GM23338 (cell line): Measurements from ENCODE around the gene XRN2. TPM values are rescaled to one million over a fixed set of nuclear protein-coding genes. Genes with fewer than 3 reads are reported as not detected.

Experiments
- ATAC-seq: fragments of 200-7000 bp; cut with Tn5 transposase; 3 replicates; pipeline ENCODE4 v1.9.1; 2020
- DNase-seq: peaks from one replicate; pipeline ENCODE4 v3.0.0-alpha.2; 2015; ENCODE audit warnings: low spot score
- H2AFZ ChIP-seq: fragments of 200-600 bp; sonication (generic); 2 replicates; pipeline ENCODE4 v1.8.0; 2016; ENCODE audit warnings: antibody characterized with exemption, mild to moderate bottlenecking, moderate library complexity
- H3F3A ChIP-seq: fragments of 200-600 bp; sonication (generic); replicated peaks from 2 replicates; pipeline ENCODE4 v1.8.0; 2017; ENCODE audit warnings: antibody characterized with exemption, mixed run types, low read depth
- H3K27ac ChIP-seq: fragments of 200-600 bp; sonication (generic); 2 replicates; pipeline ENCODE4 v1.6.1; 2016; ENCODE audit warnings: low read depth
- H3K27me3 ChIP-seq: fragments of 200-600 bp; sonication (generic); 2 replicates; pipeline ENCODE4 v1.8.0; 2016; ENCODE audit warnings: mild to moderate bottlenecking, mixed run types, moderate library complexity; ENCODE audit not compliant: insufficient read depth
- H3K36me3 ChIP-seq: fragments of 200-600 bp; sonication (generic); 2 replicates; pipeline ENCODE4 v1.8.0; 2016; ENCODE audit warnings: mild to moderate bottlenecking; ENCODE audit not compliant: insufficient read depth
- H3K4me1 ChIP-seq: fragments of 200-600 bp; sonication (generic); 2 replicates; pipeline ENCODE4 v1.8.0; 2016; ENCODE audit warnings: mild to moderate bottlenecking, moderate library complexity; ENCODE audit not compliant: insufficient read depth
- H3K4me2 ChIP-seq: fragments of 200-600 bp; sonication (generic); 2 replicates; pipeline ENCODE4 v1.7.1; 2017; ENCODE audit warnings: mixed run types
- H3K4me3 ChIP-seq: fragments of 200-600 bp; sonication (generic); 2 replicates; pipeline ENCODE4 v1.6.1; 2016; ENCODE audit warnings: mixed run types
- H3K79me2 ChIP-seq: fragments of 200-600 bp; sonication (generic); replicated peaks from 2 replicates; pipeline ENCODE4 v1.8.0; 2017; ENCODE audit warnings: mild to moderate bottlenecking; ENCODE audit not compliant: insufficient read depth
- H3K9me2 ChIP-seq: fragments of 200-600 bp; sonication (generic); 2 replicates; pipeline ENCODE4 v1.8.0; 2017; ENCODE audit not compliant: insufficient read depth
- H4K20me1 ChIP-seq: fragments of 200-600 bp; sonication (generic); replicated peaks from 2 replicates; pipeline ENCODE4 v1.8.0; 2017; ENCODE audit warnings: mild to moderate bottlenecking; ENCODE audit not compliant: insufficient read depth
- H3K27ac Mint-ChIP-seq: 2 replicates; pipeline ENCODE4 v1.8.0; 2020; ENCODE audit warnings: inconsistent platforms, mild to moderate bottlenecking, moderate library complexity, mixed read lengths
- H3K27me3 Mint-ChIP-seq: 3 replicates; pipeline ENCODE4 v1.8.0; 2022; ENCODE audit warnings: low read depth, mild to moderate bottlenecking, moderate library complexity, mixed read lengths, inconsistent platforms; ENCODE audit not compliant: insufficient read depth, poor library complexity
- H3K36me3 Mint-ChIP-seq: 3 replicates; pipeline ENCODE4 v1.8.0; 2021; ENCODE audit warnings: low read depth, mild to moderate bottlenecking, inconsistent platforms, moderate library complexity, mixed read lengths
- H3K4me1 Mint-ChIP-seq: 3 replicates; pipeline ENCODE4 v1.8.0; 2020; ENCODE audit warnings: mild to moderate bottlenecking, inconsistent platforms, mixed read lengths
- H3K4me3 Mint-ChIP-seq: 3 replicates; pipeline ENCODE4 v1.8.0; 2021; ENCODE audit warnings: moderate library complexity, mild to moderate bottlenecking, inconsistent platforms, mixed read lengths
- H3K9me3 Mint-ChIP-seq: 3 replicates; pipeline ENCODE4 v1.8.0; 2020; ENCODE audit warnings: moderate library complexity, mild to moderate bottlenecking, inconsistent platforms, mixed read lengths
- CREB1 ChIP-seq: fragments of 250-450 bp; sonication (Bioruptor Pico); IDR thresholded peaks from 2 replicates; pipeline ENCODE4 v1.5.0; 2020; ENCODE audit warnings: low read depth, mild to moderate bottlenecking, moderate library complexity
- EZH2phosphoT487 ChIP-seq: fragments of 200-600 bp; sonication (generic); IDR thresholded peaks from one replicate; pipeline ENCODE4 v1.8.1; 2018; ENCODE audit warnings: antibody characterized with exemption; ENCODE audit not compliant: unreplicated experiment
- JUNB ChIP-seq: IDR thresholded peaks from one replicate; pipeline ENCODE4 v1.6.1; 2016; ENCODE audit warnings: antibody characterized with exemption; ENCODE audit not compliant: unreplicated experiment
- NANOG ChIP-seq: IDR thresholded peaks from 2 replicates; pipeline ENCODE4 v1.6.1; 2016; ENCODE audit warnings: antibody characterized with exemption, borderline replicate concordance
- POLR2AphosphoS5 ChIP-seq: IDR thresholded peaks from 2 replicates; pipeline ENCODE4 v1.6.1; 2016; ENCODE audit warnings: antibody characterized with exemption, low read depth
- STAT1 ChIP-seq: IDR thresholded peaks from one replicate; pipeline ENCODE4 v1.6.1; 2016; ENCODE audit warnings: antibody characterized with exemption; ENCODE audit not compliant: unreplicated experiment
- ZNF114 ChIP-seq: fragments of 250-450 bp; sonication (Bioruptor Pico); IDR thresholded peaks from 2 replicates; pipeline ENCODE4 v1.5.0; 2020; ENCODE audit warnings: mild to moderate bottlenecking, moderate library complexity
- ZNF331 ChIP-seq: fragments of 250-450 bp; sonication (Bioruptor Pico); IDR thresholded peaks from 2 replicates; pipeline ENCODE4 v1.5.0; 2020; ENCODE audit warnings: low read depth, mild to moderate bottlenecking, moderate library complexity
- long read RNA-seq: library from polyadenylated mRNA; unstranded; transcript quantifications from one replicate; pipeline ENCODE4 v2.0.0, GENCODE V29; 2020; ENCODE audit not compliant: unreplicated experiment
- polyA plus RNA-seq: library from polyadenylated mRNA; unstranded; fragments of >200 nt; fragmentation: Nextera tagmentation; extraction: Ambion mirVana; gene quantifications from 2 replicates; pipeline ENCODE4 v1.2.1, GENCODE V29; 2016
- total RNA-seq: library from RNA; depleted of rRNA; stranded (reverse); fragments of >200 nt; shearing (Covaris generic); gene quantifications from 2 replicates; pipeline ENCODE4 v1.2.3, GENCODE V29; 2014; rRNA removed
- TF ChIP-seq, protein P1 (sequence below), 2 experiments: fragments of 200-600 bp in 1 of 2; sonication (generic) in 1 of 2; conservative IDR thresholded peaks; 2 replicates each; pipeline versions ENCODE4 v1.5.1 to v1.6.1; 2016 to 2017; ENCODE audit warnings: antibody characterized with exemption in 2 of 2, low read depth in 2 of 2, mild to moderate bottlenecking in 2 of 2, moderate library complexity in 1 of 2
- TF ChIP-seq, protein P2 (sequence below): IDR thresholded peaks from 2 replicates; pipeline ENCODE4 v1.6.1; 2016; ENCODE audit warnings: antibody characterized with exemption
- TF ChIP-seq, protein P3 (sequence below): IDR thresholded peaks from one replicate; pipeline ENCODE4 v1.6.1; 2018; ENCODE audit warnings: antibody characterized with exemption; ENCODE audit not compliant: unreplicated experiment

Gene XRN2, protein sequence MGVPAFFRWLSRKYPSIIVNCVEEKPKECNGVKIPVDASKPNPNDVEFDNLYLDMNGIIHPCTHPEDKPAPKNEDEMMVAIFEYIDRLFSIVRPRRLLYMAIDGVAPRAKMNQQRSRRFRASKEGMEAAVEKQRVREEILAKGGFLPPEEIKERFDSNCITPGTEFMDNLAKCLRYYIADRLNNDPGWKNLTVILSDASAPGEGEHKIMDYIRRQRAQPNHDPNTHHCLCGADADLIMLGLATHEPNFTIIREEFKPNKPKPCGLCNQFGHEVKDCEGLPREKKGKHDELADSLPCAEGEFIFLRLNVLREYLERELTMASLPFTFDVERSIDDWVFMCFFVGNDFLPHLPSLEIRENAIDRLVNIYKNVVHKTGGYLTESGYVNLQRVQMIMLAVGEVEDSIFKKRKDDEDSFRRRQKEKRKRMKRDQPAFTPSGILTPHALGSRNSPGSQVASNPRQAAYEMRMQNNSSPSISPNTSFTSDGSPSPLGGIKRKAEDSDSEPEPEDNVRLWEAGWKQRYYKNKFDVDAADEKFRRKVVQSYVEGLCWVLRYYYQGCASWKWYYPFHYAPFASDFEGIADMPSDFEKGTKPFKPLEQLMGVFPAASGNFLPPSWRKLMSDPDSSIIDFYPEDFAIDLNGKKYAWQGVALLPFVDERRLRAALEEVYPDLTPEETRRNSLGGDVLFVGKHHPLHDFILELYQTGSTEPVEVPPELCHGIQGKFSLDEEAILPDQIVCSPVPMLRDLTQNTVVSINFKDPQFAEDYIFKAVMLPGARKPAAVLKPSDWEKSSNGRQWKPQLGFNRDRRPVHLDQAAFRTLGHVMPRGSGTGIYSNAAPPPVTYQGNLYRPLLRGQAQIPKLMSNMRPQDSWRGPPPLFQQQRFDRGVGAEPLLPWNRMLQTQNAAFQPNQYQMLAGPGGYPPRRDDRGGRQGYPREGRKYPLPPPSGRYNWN
- total RNA-seq (150 and 159 TPM in 2 replicates), polyA plus RNA-seq (107 and 113 TPM in 2 replicates)
- long read RNA-seq, transcript XRN2-201 (30 exons, 3,437 nt): major isoform, 17 of 151 reads
- long read RNA-seq, partial matches to known transcripts: 121 of 151 reads
- long read RNA-seq, other reads (novel, unspliced or antisense): 13 of 151 reads

DNA sequence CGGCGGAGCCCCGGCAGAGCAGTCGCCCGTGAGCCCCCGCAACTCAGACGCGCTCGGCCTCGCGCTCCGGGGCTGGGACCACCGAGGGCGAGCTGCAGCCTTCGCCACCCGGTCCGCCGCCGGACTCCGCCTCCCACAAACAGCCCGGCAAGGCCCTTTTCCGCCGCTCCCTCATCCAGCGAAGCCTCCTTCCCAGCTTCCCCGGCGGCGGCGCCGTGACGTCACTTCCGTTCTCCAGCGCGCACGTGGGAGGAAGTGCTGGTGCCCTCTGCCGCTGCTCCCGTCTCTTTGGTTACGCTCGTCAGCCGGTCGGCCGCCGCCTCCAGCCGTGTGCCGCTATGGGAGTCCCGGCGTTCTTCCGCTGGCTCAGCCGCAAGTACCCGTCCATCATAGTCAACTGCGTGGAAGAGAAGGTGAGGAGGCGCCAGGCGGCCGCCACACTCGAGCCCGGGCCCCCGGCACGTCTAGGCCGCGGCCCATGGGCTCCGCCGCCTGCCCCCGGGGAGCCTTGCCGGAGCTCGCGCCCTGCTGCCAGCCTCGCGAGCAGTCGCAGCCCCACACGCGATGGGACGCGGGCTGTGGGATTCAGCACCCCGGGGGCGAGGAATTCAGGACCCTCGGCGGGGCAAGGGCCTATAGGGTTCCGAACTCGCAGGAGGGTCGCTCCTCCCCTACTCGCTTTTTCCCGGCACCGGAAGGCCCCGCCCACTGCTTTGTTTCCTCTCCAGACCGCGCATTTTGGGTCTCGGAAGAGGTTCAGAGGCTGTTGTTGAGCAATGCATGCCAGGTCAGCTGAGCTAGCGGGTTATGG is at the start of gene XRN2:
Gene XRN2, plus strand, starts transcription at position 271 of the 811 bp plus-strand sequence. Its CDS starts 68 bp downstream, at position 339.
- H3K4me3 ChIP-seq: peak within 1 kb of the TSS; percentile 90
- peak within 1 kb of the TSS; percentile 96 for H3K27ac ChIP-seq
- ATAC-seq (peak; percentile 91), DNase-seq (peak; percentile 98)
- no peaks in the 10 kb centered on the region for H3K27me3 ChIP-seq
- Mint-ChIP-seq H3K36me3 (peaks cover 21% of the 10 kb centered on the region), H3K4me3 (peak within 1 kb of the TSS; percentile 97), H3K4me1 (peaks cover 17% of the 10 kb centered on the region; the same call in 2 of the 3 replicates), H3K9me3 (no peaks in the 10 kb centered on the region; the same call in 2 of the 3 replicates), H3K27me3 (peaks cover 12% of the 10 kb centered on the region), H3K27ac (peak within 1 kb of the TSS; percentile 100)
- no peaks in the 10 kb centered on the region for H3F3A ChIP-seq
- peak within 1 kb of the TSS; percentile 86; the same call in 1 of the 2 replicates for H2AFZ ChIP-seq
- H3K9me2 ChIP-seq: no peaks in the 10 kb centered on the region
- no peaks in the 10 kb centered on the region for H3K36me3 ChIP-seq
- H3K4me1 ChIP-seq: peaks cover 12% of the 10 kb centered on the region
- peaks cover 47% of the 10 kb centered on the region for H3K79me2 ChIP-seq
- peak within 1 kb of the TSS; percentile 74 for H3K4me2 ChIP-seq
- H4K20me1 ChIP-seq: peaks cover 15% of the 10 kb centered on the region
- TF ChIP-seq, protein P1, sequence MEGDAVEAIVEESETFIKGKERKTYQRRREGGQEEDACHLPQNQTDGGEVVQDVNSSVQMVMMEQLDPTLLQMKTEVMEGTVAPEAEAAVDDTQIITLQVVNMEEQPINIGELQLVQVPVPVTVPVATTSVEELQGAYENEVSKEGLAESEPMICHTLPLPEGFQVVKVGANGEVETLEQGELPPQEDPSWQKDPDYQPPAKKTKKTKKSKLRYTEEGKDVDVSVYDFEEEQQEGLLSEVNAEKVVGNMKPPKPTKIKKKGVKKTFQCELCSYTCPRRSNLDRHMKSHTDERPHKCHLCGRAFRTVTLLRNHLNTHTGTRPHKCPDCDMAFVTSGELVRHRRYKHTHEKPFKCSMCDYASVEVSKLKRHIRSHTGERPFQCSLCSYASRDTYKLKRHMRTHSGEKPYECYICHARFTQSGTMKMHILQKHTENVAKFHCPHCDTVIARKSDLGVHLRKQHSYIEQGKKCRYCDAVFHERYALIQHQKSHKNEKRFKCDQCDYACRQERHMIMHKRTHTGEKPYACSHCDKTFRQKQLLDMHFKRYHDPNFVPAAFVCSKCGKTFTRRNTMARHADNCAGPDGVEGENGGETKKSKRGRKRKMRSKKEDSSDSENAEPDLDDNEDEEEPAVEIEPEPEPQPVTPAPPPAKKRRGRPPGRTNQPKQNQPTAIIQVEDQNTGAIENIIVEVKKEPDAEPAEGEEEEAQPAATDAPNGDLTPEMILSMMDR (conservative IDR thresholded peaks at IDR 0.05; ENCODE audit: low read depth in 2 of 2): peak in 1 of 2 experiments; percentile 23; a peak in 1 of 4 replicates
- no peak for TF ChIP-seq ZNF331 (CRISPR knock-in tag)
- TF ChIP-seq JUNB: no peak
- TF ChIP-seq ZNF114 (CRISPR knock-in tag): no peak
- no peak for TF ChIP-seq STAT1
- TF ChIP-seq NANOG: no peak
- TF ChIP-seq EZH2phosphoT487: no peak
- TF ChIP-seq, protein P2, sequence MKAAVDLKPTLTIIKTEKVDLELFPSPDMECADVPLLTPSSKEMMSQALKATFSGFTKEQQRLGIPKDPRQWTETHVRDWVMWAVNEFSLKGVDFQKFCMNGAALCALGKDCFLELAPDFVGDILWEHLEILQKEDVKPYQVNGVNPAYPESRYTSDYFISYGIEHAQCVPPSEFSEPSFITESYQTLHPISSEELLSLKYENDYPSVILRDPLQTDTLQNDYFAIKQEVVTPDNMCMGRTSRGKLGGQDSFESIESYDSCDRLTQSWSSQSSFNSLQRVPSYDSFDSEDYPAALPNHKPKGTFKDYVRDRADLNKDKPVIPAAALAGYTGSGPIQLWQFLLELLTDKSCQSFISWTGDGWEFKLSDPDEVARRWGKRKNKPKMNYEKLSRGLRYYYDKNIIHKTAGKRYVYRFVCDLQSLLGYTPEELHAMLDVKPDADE: peak; percentile 63; the same call in 1 of the 2 replicates
- peak; percentile 94 for TF ChIP-seq POLR2AphosphoS5
- TF ChIP-seq, protein P3, sequence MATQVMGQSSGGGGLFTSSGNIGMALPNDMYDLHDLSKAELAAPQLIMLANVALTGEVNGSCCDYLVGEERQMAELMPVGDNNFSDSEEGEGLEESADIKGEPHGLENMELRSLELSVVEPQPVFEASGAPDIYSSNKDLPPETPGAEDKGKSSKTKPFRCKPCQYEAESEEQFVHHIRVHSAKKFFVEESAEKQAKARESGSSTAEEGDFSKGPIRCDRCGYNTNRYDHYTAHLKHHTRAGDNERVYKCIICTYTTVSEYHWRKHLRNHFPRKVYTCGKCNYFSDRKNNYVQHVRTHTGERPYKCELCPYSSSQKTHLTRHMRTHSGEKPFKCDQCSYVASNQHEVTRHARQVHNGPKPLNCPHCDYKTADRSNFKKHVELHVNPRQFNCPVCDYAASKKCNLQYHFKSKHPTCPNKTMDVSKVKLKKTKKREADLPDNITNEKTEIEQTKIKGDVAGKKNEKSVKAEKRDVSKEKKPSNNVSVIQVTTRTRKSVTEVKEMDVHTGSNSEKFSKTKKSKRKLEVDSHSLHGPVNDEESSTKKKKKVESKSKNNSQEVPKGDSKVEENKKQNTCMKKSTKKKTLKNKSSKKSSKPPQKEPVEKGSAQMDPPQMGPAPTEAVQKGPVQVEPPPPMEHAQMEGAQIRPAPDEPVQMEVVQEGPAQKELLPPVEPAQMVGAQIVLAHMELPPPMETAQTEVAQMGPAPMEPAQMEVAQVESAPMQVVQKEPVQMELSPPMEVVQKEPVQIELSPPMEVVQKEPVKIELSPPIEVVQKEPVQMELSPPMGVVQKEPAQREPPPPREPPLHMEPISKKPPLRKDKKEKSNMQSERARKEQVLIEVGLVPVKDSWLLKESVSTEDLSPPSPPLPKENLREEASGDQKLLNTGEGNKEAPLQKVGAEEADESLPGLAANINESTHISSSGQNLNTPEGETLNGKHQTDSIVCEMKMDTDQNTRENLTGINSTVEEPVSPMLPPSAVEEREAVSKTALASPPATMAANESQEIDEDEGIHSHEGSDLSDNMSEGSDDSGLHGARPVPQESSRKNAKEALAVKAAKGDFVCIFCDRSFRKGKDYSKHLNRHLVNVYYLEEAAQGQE: no peak
- TF ChIP-seq CREB1 (CRISPR knock-in tag): peak; percentile 98
